ENCODE measurements around the gene FPR1. TPM values are rescaled to one million over a fixed set of nuclear protein-coding genes. Genes with fewer than 3 reads are reported as not detected.

FPR1 gene
- total and polyA plus RNA-seq, 2 of the 13 experiments (the other 11 are each of a cell fraction or from before 2014, with no cell fraction given): not detected

DNA sequence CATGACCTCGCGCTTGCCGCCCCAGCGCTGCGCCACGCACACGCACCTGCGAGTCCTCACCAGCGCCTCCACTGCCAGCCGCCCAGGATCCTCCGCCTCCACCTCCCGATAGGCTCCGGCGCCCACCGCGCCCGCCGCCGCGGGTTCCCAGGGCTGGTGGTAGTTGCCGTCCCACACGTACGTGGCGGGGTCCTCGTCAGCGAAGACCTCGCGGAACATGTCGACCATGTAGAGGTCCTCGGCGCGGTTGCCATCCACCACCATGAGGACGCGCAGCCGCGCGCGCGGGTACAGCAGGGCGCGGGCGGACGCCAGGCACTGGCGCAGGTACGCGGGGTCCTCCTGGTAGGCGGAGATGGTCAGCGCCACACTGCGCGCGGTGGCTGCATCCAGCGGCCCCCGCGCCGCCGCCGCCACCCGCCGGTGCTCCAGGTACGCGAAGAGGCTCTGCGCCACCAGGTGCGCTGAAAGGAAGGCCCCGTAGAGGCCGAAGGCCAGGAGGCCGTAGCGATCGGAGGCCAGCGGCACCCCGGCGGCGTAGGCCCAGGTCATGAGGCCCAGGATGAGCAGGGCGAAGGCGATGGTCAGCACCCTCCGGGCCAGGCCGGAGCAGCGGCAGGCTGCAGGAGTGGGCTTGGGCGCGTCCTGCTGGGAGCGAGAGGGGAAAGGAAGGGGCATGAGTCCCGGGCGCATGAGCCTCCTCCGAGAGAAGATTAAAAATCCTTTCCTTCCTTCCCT, 32.3 kb downstream of the FPR1 start:
- H3K4me2 ChIP-seq (ENCODE audit: low read depth, low read length): no peak overlapping the region
- in situ Hi-C loops (cut with HindIII; ENCODE audit: extremely low pct_ligation_motif_present, low pct_unique_long_range_greater_than_20kb): no loop called here
- no peak for TF ChIP-seq MXI1 (IDR thresholded peaks at IDR 0.05; ENCODE audit: borderline replicate concordance, low read depth, low read length)
- no peak for TF ChIP-seq DPF2 (CRISPR knock-in tag; IDR thresholded peaks at IDR 0.05; ENCODE audit: borderline replicate concordance, low read depth)
- 0 out of 2 replicates have a peak, but pooled peaks have one; percentile 27 for TF ChIP-seq DNMT1 (CRISPR knock-in tag; IDR thresholded peaks at IDR 0.05)
- DNase-seq (ENCODE audit: low spot score): no peak
- no peaks in the 10 kb centered on the region for H4K20me1 ChIP-seq (ENCODE audit: insufficient read depth, low read length)
- no peak for FAIRE-seq
- peaks cover 0 to 17% of the 10 kb centered on the region in 2 experiments; a peak in 3 of 5 replicates for H3K27me3 ChIP-seq (ENCODE audit: control insufficient read depth in 1 of 2, insufficient read depth in 2 of 2, low read length in 2 of 2)
- no peak for ATAC-seq
- ChIA-PET CTCF (ENCODE audit: low intra/inter-chr PET ratio, low total read pairs) (no interaction called here), POLR2A (no interaction called here)
- intact Hi-C loops (cut with micrococcal nuclease; ENCODE audit: unreplicated experiment): no loop called here
- no peak overlapping the region for H3K9ac ChIP-seq (ENCODE audit: insufficient read depth, low read depth, low read length)
- no peaks in the 10 kb centered on the region for H3K79me2 ChIP-seq (ENCODE audit: insufficient read depth, low read length)
- H3K27ac ChIP-seq (ENCODE audit: extremely low read length, insufficient read depth, low read length): no peak overlapping the region
- H2AFZ ChIP-seq (ENCODE audit: low read length): no peak overlapping the region
- no peaks in the 10 kb centered on the region for H3K9me3 ChIP-seq (ENCODE audit: low read length)
- H3K4me3 ChIP-seq (replicated peaks in 1 of 3; ENCODE audit: insufficient read depth in 1 of 3, low read depth in 2 of 3, low read length in 3 of 3): no peak overlapping the region
- no peaks in the 10 kb centered on the region for H3K4me1 ChIP-seq (ENCODE audit: insufficient read depth, low read length)
- no peaks in the 10 kb centered on the region for H3K36me3 ChIP-seq (replicated peaks in 1 of 2; ENCODE audit: control insufficient read depth in 1 of 2, insufficient read depth in 2 of 2, low read length in 2 of 2)
- BruUV-seq (replicated peaks): no TSS peak
- WGBS (ENCODE audit: low lambda C conversion rate): 89% methylated on average over 71 of the region's 83 CpGs

DNA sequence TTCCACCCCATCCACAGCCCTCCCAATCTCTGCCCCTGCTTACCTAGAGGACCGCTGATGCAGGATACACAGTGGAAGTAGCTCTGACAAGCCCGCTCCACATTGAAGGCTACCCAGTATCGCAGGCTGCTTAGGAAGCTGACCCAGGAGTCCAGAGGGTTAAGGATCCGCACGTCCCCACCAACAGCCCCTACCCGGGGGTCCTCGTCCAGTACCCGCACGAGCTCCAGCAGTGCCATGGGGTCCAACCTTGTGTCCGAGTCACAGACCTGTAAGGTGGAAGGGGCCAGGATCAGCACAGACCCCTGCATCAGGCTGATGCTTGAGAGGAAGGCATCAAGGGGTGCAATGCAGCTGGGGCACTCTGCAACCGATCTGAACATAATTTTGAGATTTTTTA, 34.8 kb downstream of the FPR1 start:
- H3K27me3 ChIP-seq (ENCODE audit: control insufficient read depth in 1 of 2, insufficient read depth in 2 of 2, low read length in 2 of 2): peaks cover 0 to 4% of the 10 kb centered on the region in 2 experiments; a peak in 1 of 5 replicates
- no peak for TF ChIP-seq YY1 (IDR thresholded peaks at IDR 0.05; ENCODE audit: insufficient read depth, insufficient replicate concordance, low read depth, low read length)
- TF ChIP-seq, protein P1, sequence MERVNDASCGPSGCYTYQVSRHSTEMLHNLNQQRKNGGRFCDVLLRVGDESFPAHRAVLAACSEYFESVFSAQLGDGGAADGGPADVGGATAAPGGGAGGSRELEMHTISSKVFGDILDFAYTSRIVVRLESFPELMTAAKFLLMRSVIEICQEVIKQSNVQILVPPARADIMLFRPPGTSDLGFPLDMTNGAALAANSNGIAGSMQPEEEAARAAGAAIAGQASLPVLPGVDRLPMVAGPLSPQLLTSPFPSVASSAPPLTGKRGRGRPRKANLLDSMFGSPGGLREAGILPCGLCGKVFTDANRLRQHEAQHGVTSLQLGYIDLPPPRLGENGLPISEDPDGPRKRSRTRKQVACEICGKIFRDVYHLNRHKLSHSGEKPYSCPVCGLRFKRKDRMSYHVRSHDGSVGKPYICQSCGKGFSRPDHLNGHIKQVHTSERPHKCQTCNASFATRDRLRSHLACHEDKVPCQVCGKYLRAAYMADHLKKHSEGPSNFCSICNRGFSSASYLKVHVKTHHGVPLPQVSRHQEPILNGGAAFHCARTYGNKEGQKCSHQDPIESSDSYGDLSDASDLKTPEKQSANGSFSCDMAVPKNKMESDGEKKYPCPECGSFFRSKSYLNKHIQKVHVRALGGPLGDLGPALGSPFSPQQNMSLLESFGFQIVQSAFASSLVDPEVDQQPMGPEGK (CRISPR knock-in tag; IDR thresholded peaks at IDR 0.05): no peak
- TF ChIP-seq ZSCAN21 (CRISPR knock-in tag; IDR thresholded peaks at IDR 0.05; ENCODE audit: borderline replicate concordance): no peak
- no peak for TF ChIP-seq SP4 (CRISPR knock-in tag; IDR thresholded peaks at IDR 0.05)
- no peak for TF ChIP-seq POLR2AphosphoS5 (IDR thresholded peaks at IDR 0.05; ENCODE audit: low read depth, low read length)
- TF ChIP-seq ZNF709 (CRISPR knock-in tag; IDR thresholded peaks at IDR 0.05): no peak
- no peak for TF ChIP-seq MAZ (IDR thresholded peaks at IDR 0.05; ENCODE audit: borderline replicate concordance, low read depth, low read length)
- no peak for TF ChIP-seq MAZ (CRISPR knock-in tag; IDR thresholded peaks at IDR 0.05; ENCODE audit: low read depth)
- TF ChIP-seq ZNF317 (CRISPR knock-in tag; IDR thresholded peaks at IDR 0.05): no peak
- TF ChIP-seq CREB1 (IDR thresholded peaks at IDR 0.05): no peak
- no peak for TF ChIP-seq CREB1 (CRISPR knock-in tag; IDR thresholded peaks at IDR 0.05)
- TF ChIP-seq ZNF264 (CRISPR knock-in tag; IDR thresholded peaks at IDR 0.05): no peak
- TF ChIP-seq, protein P2, sequence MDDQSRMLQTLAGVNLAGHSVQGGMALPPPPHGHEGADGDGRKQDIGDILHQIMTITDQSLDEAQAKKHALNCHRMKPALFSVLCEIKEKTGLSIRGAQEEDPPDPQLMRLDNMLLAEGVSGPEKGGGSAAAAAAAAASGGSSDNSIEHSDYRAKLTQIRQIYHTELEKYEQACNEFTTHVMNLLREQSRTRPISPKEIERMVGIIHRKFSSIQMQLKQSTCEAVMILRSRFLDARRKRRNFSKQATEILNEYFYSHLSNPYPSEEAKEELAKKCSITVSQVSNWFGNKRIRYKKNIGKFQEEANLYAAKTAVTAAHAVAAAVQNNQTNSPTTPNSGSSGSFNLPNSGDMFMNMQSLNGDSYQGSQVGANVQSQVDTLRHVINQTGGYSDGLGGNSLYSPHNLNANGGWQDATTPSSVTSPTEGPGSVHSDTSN (CRISPR knock-in tag; IDR thresholded peaks at IDR 0.05; ENCODE audit: borderline replicate concordance): no peak

More for the DNA sequence above, 34.8 kb downstream of the FPR1 start:
- Histone ChIP-seq H3K9ac (ENCODE audit: insufficient read depth, low read depth, low read length) (no peak overlapping the region), H3K4me2 (ENCODE audit: low read depth, low read length) (no peak overlapping the region), H3K4me1 (ENCODE audit: insufficient read depth, low read length) (no peaks in the 10 kb centered on the region), H3K9me3 (ENCODE audit: low read length) (no peaks in the 10 kb centered on the region), H3K79me2 (ENCODE audit: insufficient read depth, low read length) (no peaks in the 10 kb centered on the region), H3K36me3 (replicated peaks in 1 of 2; ENCODE audit: control insufficient read depth in 1 of 2, insufficient read depth in 2 of 2, low read length in 2 of 2) (no peaks in the 10 kb centered on the region), H3K4me3 (replicated peaks in 1 of 3; ENCODE audit: insufficient read depth in 1 of 3, low read depth in 2 of 3, low read length in 3 of 3) (no peak overlapping the region), H4K20me1 (ENCODE audit: insufficient read depth, low read length) (no peaks in the 10 kb centered on the region), H2AFZ (ENCODE audit: low read length) (no peak overlapping the region), H3K27ac (ENCODE audit: extremely low read length, insufficient read depth, low read length) (no peak overlapping the region)
- ChIA-PET POLR2A (no interaction called here), CTCF (ENCODE audit: low intra/inter-chr PET ratio, low total read pairs) (no interaction called here)
- WGBS (ENCODE audit: low lambda C conversion rate): 17% methylated on average over 4 of the region's 11 CpGs
- intact Hi-C loops (cut with micrococcal nuclease; ENCODE audit: unreplicated experiment) (no loop called here), in situ Hi-C loops (cut with HindIII; ENCODE audit: extremely low pct_ligation_motif_present, low pct_unique_long_range_greater_than_20kb) (no loop called here)
- ATAC-seq: no peak
- no peak for DNase-seq (ENCODE audit: low spot score)
- no peak for FAIRE-seq
- no TSS peak for BruUV-seq (replicated peaks)
